COLO668 (cell line): Measurements from ENCODE around the gene GPC6.

ENCODE experiments used
- DNase-seq: peaks from one replicate; lab custom pipeline; 2025; ENCODE audit not compliant: unreplicated experiment; lab: John Stamatoyannopoulos, UW

The GPC6 gene

DNA sequence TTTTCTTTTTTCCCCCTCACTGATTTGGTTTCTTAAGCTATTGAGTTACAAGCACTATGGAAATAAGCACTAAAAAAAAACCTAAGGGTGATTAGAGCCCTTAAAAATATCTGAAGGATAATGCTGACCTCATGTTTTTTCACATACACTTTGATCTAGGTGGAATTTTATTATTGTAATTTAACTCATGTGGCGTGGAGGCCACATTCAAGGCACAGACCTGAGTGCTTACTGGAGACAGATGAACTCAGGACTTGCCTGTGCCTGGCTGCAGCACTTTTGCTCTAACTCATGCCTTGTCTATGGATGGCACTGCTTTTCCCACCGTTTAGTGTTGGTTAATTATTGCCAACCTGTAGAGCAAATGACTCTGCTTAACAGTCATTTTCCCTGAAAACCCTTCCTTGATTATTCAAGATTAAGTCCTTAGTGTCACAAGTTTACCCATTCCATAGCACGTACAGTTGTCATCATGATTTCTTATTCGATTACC, 541.4 kb downstream of the GPC6 start:
- no peak for DNase-seq

DNA sequence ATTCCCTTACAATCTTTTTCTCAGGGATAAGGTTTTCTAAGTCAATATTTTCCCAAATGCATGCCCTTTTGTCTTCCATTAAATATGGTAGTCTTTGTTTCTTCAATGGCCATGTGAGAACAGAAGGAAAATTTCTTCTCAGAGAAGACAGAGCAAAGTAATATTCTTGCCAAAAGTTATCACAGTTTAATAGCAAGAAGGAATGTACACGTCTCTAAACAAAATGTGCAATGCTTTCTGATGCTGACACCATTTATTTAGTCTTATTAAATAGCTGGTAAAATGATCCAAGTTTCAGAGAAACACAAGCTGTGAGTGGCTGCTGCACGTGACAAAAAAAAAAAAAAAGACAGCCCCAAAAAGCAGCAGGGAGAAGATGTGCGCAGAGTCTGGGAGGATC, 542.5 kb downstream of the GPC6 start:
- no peak for DNase-seq

DNA sequence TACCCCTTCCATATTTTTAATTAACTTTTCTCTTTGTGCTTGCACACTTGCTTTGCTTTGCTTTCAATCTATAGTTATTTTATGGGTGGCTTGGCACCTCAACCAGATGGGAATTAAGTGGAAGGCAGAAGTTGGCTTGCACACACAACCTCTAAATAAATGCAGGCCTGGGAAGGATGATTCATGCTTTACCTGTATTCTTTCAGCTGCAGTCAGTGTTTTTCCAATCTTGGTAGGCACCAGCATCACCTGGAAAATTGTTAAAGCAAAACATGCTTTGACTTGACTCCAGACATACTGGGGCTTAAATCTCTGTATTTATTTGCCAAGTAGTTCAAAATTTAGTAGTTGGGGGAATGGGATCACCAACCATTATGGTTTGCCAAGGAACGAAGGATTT, 543.0 kb downstream of the GPC6 start:
- DNase-seq, result no peak

DNA sequence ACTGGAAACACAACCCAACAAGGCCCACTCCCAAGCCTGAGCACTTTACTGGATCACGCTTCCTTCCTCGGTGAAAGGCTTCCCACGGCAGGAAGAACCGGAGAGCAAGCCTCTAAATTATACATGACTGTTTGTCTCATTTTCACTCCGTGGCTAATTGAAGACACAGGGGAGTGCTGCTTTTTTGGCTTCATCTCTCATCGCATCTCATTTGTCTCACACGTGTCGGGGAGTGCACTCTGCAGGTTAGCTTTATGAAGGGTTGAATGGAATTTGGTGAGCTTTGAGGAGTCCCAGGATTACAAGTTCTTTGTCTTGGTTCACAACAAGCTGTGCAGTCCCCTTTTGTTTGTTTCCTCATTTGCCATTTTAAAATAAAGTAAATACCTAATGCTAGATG, 544.6 kb downstream of the GPC6 start:
- DNase-seq, result no peak

DNA sequence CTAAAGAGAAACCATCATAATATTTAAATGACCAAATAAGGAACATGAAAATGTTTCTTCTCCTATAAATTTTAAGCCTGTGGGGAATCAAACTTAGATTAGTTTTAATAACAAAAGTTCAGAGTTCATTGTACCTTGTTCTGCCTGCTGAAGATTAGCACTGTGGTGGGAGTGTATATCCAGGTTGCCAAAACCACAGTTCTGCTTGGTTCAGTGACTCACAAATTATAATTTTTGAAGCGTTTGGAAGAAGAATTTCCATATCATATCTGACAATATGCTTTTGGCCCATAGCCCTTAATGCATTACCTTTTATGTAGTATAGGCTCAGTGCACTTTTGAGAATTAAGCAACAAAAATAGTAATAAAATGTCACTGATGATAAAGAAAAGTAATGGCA, 545.2 kb downstream of the GPC6 start:
- DNase-seq, result no peak

DNA sequence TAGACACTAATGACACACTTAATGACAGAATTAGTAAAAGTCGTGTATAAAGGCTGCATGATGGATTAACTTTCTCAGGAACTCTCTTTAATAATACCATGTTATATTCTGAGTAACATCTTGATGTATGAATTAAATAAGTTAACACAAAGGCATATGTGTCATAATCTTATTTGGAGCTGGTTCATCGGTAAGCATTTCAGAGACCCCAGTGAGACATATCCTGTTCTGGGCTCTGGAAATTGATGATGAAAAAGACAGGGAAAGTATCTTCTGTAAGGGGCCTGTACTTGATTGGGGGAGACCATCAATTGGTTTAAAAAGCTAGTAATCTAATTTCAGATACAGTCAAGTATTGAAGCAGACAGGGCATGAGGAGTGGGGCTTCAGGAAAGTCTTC, 547.9 kb downstream of the GPC6 start:
- DNase-seq, result no peak

DNA sequence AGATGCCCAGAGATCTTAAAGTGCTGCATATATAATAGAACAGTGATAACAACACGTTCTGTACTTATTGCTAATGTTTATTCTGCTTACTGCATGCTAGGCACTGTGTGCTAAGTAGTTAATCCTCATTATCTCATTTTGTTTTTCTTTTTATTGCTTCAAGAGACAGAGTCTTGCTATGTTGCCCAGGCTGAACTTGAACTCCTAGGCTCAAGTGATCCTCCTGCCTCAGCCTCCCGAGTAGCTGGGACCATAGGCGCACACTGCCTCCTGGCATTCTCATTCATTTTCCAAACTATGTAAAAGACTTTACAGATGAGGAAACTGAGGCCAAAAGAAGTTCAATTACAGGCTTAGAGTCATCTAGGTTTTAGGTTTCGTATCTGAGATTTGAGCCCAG, 548.4 kb downstream of the GPC6 start:
- DNase-seq, result no peak

DNA sequence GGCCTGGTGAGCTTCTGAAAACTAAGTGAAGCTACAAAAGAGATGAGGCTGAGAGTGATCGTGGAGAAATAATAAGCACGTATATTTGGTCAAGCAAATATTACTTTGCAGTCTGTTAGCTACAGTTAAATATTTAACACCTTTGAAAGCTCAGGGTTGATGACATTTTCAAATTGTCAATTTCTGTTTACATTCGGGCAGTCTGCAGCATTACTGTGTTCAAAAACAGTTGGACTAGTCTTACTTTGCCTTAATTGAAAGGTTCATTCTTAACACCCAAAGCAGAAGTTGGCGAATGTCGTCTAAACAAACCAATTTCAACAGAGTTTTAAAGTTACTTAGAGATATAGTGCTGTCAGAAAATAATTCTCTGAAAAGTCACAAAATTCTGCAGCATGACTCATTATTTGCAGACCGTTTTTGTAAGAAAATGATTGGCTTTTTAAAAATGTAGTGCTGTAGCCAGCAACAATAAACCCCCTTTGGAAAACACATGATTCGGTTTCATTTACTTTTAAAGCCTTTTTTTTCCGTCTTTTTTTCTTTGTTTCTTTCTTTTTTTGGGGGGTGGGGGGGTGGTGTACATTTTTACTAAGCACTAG, 549.0 kb downstream of the GPC6 start:
- no peak for DNase-seq

DNA sequence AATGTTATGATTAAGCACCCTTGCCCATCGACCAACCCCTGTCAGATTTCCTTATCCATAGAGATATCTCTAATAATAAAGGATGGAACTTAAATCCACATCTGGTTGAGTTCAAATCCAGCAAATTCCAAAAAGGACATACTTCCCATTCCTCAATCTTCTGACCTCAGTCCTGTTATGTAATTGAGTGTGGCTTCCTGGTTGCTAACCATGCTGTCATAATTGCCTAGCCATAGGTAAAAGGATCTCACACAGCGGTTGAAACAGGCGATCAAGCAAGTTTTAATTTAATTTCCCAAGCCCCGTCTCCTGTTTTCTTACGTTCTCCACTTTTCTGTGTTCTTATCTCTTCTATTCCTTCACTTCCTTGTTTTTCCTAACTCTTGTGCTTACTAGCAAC, 550.3 kb downstream of the GPC6 start:
- DNase-seq, result no peak

DNA sequence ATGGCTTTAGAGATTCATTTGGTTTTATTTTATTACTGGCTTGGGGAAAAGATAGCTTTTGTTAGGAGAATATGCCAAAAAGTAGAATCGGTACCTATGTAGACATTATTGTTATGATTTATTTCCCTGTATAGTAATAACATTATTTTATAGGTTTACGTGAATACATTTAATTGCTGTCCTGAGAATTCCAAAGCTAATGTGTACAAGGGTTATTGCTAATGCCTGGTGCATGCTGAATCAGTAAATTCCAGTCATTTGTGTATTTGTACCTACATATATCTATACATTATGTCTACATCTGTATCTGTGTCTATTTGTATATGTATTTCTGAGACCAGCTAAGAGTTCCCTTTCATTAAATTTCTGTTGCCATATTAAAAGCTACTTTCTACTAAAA, 550.9 kb downstream of the GPC6 start:
- no peak for DNase-seq

DNA sequence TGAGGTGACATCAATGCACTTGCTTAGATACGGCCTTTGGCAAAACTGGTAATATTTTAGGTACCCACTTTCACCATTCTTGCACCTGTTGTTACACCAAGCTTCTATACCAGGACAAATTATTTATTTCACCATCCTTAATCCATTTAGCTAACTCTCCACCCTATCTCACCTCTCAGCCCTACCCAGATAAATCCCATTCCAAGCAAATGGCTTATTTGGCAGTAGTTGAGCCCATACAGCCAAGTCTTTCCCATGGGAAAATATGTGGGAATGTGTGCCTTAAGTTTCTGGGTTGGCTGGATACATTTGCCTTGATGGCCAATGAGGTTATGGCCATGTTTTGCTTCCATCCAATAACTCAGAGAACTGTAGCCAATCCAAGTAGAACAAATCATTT, 551.9 kb downstream of the GPC6 start:
- no peak for DNase-seq

DNA sequence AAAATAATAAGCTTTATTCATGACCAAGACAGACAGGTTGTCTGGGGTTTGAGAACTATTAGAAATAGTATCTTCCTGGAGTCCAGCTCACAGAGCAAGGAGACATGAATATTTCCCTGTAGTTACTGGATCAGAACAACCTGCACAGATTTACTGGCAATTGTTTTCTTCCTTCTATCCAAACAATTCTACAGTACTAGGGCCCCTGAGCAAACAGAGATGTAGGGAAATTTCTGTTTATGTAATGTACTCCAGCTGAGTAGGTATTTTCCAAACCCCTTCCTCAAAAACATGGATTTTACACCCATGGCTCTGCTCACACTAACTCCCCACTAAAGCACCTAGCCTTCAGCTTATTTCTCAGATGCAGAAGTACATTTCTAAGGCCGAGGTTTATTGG, 557.6 kb downstream of the GPC6 start:
- DNase-seq, result no peak

DNA sequence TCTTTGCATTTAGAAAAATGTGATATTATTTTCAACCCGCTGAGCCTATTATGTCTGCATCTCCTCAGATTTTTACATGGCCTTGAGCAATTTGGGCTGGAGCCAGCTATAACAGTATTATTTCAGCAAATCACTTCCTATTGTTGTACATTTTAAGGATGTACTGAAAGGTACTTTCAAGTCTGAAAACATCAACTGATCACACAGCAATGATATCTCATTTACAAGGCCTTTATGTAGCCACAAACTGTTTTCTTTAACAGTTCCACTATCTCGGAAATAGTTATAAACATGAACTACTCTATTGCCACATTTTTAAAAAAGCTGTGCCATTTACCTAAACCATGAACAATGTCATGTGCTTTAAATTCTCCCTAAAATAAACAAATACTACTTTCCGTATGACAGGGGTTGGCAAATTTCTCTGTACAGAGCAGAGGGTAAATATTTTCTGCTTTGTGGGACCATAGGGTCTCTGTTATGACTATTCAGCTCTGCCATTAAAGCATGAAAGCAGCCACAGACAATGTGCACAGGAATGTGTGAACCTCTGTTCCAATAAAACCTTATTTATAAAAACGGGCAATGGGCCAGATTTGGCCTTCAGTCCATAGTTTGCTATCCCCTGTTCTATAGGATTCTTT, 560.4 kb downstream of the GPC6 start:
- no peak for DNase-seq

DNA sequence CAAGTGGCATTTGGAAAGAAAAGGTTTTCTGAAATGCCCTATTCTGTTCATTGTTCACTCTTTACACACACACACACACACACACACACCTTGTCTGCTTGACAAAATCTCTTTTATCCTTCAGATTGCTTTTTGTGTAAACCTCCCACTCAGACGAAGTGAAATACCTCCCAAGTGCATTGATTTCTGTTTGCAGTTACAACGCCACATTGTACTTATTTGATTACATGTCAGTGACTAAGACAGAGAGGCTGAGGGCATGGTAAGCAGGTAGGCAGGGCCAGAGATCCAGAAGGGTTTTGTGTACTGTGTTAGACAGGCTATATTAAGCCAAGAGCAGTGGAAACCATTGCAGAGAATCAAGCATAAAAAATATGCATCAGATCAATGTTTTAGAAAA, 561.8 kb downstream of the GPC6 start:
- DNase-seq, result no peak

DNA sequence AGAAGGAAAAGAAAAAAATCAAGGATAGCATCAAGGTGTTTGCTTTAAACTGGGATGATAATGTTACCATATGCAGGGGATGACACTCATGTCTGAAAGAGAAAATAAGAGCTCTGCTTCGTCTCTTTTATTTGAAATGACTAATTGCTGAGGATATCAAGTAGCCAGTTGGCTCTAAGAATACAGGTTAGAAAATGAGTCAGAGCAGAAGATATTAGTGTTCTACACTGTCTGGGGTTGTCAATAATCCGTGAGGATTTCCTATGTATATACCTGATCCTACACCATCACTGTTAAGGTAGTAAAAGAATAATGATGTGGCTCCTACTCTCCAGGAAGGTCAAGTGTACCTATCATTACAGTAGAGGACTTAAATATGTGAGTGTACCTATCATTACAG, 562.5 kb downstream of the GPC6 start:
- DNase-seq, result no peak

DNA sequence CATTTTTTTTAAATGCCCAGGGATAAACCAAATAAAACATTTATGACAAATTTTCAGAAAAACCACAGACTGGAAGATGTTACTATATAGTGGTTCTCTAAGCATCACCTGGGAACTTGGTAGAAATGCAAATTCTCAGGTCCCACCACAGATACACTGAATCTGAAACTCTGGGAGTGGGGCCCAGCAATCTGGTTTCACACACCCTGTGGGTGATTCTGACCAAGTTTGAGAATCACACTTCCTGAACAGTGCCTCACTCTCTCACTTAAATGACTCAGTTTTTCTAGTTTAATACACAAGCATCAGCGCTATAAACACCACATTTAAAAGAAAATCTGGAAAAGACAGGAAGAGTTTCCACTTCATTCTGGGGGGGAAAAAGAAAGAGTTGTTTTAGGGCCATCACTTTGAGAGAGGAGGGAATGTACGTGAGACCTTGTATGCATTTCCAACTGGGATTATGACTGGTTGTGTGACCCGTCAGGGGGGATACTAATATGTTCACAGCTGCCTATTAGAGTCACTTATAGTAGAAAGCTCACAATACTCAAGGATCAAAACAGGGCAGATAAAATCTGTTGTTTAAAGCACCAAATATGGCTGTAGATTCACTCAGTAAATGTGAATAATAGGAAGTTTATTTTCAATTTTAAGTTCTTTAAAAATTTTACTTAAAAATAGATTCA, 567.7 kb downstream of the GPC6 start:
- no peak for DNase-seq

DNA sequence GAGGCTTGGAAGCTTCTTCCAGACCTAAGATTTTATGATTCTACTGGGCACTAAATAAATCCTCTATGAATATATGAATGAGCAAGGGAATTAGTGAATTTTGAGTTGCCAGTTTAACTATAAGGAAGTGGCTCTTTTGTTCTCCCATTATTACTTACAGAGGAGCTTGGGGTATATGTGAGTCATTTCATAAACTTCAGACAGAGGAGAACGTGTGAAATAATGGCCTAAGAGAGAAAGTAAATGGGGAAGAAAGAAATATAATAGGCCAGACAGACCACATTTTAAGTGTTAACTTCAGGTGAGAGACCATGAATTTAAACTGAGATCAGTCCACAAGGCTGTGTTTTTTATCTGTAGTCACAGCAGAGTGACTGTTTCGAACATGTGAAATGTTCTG, 570.9 kb downstream of the GPC6 start:
- DNase-seq, result no peak

DNA sequence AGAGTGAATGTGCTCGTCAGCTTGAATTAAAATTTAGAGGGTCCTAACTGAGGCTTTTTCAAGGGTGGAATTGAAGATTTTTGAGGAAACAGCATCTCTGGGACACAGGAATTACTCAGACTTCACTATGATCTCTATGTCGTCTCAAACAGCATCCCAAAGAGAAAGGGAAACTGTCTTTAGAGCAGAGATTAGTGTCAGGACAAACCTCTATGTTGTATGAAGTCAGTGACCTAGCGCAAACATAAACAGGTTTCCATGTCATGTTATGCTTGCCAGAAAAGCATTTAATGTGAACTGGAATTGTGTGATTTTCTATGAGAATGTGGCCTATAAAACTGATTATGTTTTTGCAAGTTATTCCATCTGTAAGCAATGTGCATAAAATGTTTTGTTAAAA, 573.7 kb downstream of the GPC6 start:
- DNase-seq, result no peak

DNA sequence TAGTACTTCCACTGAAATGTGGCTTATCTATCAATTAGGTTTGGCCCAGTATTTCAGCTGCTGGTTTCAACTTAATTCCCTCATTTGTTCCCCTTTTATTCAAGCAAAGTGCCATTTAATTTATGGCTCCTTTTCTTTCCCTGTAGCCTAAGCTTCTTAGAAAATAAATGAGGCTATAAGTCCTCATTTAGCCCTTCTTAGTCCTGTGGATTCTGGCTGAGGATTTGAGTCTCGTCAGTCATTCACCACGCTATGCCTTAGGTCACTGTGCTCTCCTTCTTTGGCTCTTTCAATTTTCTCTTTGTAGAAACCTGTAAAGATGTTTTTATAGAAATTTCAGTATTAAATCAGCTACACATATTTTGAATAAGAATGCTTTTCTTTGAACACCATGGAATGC, 579.1 kb downstream of the GPC6 start:
- no peak for DNase-seq

DNA sequence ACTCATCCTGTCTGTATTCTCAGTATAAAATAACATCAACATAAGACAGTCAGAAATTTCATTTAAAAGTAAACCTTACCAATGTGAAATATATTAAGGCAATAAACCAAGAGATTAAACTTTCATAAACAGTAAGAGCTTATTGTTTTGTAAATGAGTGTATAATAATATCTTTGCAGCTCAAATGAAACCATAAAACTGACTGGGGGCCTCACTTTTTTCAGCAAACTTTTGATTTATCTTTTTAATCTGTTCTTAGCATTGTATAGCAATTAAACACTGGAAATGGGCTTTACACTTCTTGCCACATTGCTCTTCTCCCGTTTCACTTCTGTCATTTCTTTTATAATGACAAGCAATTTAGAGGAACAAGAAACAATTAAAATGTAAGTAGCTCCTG, 580.3 kb downstream of the GPC6 start:
- no peak for DNase-seq

DNA sequence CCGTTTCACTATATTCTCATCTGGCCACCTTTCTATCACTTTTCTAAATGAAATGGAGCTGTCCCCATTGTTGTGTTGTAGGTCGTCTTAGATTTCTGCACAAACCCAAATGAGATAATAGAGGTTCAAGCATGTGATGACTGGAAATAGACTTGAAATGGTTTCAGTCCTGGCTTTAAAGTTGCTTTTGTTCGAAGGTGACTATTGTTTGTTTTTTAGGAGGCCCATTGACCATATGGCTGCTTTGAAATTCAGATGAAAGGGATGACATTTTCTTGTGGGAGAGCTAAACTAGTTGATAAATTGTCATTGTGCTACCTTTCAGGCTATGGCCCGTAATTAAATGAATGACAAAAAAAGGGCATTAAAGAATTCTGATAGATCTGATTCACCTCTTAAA, 583.7 kb downstream of the GPC6 start:
- no peak for DNase-seq

DNA sequence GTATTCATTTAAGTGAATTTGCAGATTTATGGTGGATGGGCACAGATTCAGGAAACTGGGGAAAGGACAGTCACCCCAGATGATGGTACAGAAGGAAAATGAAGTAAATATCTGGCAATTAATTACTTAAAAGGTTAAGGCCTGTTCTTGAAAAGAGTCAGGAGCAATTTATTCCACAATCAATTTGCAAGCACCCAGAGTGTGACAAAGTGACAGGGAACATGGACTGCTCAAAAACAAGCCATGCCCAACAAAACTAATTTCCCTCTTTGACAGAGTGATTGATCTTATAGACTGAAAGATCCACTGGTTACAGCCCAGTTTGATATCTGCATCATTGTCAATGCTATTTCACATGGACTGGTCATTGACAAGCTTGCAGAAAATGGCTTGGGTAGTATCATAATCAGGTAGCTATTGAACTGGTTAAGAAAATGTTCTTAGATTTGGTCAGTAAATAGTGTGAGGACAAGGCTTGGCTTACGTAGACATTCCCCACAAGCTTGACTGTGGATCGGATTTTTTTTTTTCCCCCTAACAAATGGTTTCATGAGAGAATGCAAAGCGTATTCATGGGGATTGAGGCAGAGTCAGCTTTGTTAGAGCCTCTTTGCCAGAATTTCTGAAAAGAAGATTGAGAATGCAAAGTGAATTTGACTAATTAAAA, 584.6 kb downstream of the GPC6 start:
- no peak for DNase-seq
